HL-60 (cell line): ENCODE data around the gene DDIT4L.

Experiments
- CTCF ChIP-seq: IDR thresholded peaks from one replicate; pipeline ENCODE4 v1.5.1; 2011; ENCODE audit warnings: low read length, control low read depth, inconsistent platforms; ENCODE audit not compliant: insufficient read depth
- GABPA ChIP-seq: IDR thresholded peaks from 2 replicates; pipeline ENCODE4 v1.6.1; 2012; ENCODE audit warnings: low read depth
- POLR2AphosphoS5 ChIP-seq: IDR thresholded peaks from 2 replicates; pipeline ENCODE4 v1.6.1; 2012; ENCODE audit warnings: low read depth
- REST ChIP-seq: IDR thresholded peaks from 2 replicates; pipeline ENCODE4 v1.6.1; 2012; ENCODE audit warnings: low read depth; ENCODE audit not compliant: insufficient replicate concordance
- SPI1 ChIP-seq: IDR thresholded peaks from 2 replicates; pipeline ENCODE4 v1.6.1; 2012; ENCODE audit warnings: low read depth, mild to moderate bottlenecking, borderline replicate concordance

- TF ChIP-seq CTCF (no peak), POLR2AphosphoS5 (no peak), REST (no peak), GABPA (no peak), SPI1 (no peak)
These were observed 49.7 kb upstream of the DDIT4L start for GRCh38 chr4:100240008-100240407.
